ENCODE measurements around the gene NUDT14.

The NUDT14 gene

DNA sequence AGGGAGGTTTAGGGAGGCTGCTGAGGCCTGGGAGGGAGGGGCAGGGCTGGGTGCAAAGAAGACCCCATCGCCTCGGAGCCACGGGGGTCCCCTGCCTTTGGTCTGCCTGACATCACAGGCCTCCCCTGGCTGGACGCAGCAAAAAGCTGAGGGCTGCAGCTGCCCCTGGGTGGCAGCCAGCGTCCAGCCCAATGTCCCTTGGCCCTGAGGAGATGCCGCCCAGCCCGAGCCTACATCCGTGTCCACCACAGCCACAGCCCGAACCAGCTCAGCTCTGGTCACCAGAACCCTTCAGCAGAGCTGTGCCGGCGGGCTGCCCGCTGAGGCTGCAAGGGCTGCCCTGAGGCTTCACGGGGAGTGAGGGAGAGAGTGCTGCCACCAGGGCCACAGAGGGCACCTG is 1.9 kb downstream of the NUDT14 start:
- Histone ChIP-seq H2AFZ (ENCODE audit: insufficient read depth, low read length, poor library complexity) (no peak overlapping the region), H2AK5ac (ENCODE audit: low read length) (no peak overlapping the region), H3K27ac (ENCODE audit: low read depth, low read length) (no peak overlapping the region), H3K4me2 (ENCODE audit: low read length) (no peak overlapping the region), H3K79me2 (ENCODE audit: control insufficient read depth, insufficient read depth, low read length, poor library complexity) (peaks cover 3% of the 10 kb centered on the region), H2BK120ac (ENCODE audit: insufficient read depth, low read length, poor library complexity) (no peak overlapping the region), H3K4me3 (ENCODE audit: low read depth, low read length) (no peak overlapping the region), H3K23ac (ENCODE audit: low read length) (no peak overlapping the region), H4K91ac (ENCODE audit: low read depth, low read length) (no peak overlapping the region), H2BK5ac (ENCODE audit: low read depth, low read length, poor library complexity) (no peak overlapping the region), H3K36me3 (ENCODE audit: control insufficient read depth in 1 of 2, insufficient read depth in 2 of 2, low read length in 2 of 2) (no peaks in the 10 kb centered on the region), H3K4me1 (ENCODE audit: control insufficient read depth in 1 of 2, insufficient read depth in 2 of 2, low read length in 2 of 2) (peaks cover 2 to 6% of the 10 kb centered on the region in 2 experiments), H4K12ac (ENCODE audit: low read depth, low read length) (no peak overlapping the region), H2BK12ac (ENCODE audit: low read length) (no peak overlapping the region), H3K4ac (ENCODE audit: low read depth, low read length) (no peak overlapping the region), H3K9me3 (ENCODE audit: insufficient read depth, low read depth, low read length) (no peaks in the 10 kb centered on the region), H3K27me3 (ENCODE audit: insufficient read depth, low read length) (no peaks in the 10 kb centered on the region), H3K79me1 (ENCODE audit: low read length) (peaks cover 2% of the 10 kb centered on the region), H3K9ac (ENCODE audit: low read length) (no peak overlapping the region), H3K18ac (ENCODE audit: low read length) (no peak overlapping the region), H3K14ac (ENCODE audit: low read length) (no peak overlapping the region), H4K8ac (ENCODE audit: low read depth, low read length) (no peak overlapping the region)
- DNase-seq = no peak
- no CpG with 5 or more reads among the region's 13 CpGs for WGBS (ENCODE audit: extremely low coverage, insufficient coverage, insufficient read length)

DNA sequence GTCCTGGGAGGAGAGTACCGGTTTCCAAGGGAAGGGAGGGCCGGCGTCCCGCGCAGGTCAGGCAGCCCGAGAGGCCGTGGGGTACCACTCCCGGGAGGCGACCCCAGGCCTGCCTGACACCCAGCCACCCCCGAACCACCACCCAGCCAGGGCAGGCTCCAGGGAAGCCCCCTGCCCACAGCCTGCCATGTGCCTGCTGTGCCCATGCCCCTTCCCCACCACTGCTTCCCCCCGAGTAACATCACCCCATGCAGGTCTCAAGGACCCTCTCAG is 2.3 kb downstream of the NUDT14 start:
- H3K79me1 ChIP-seq (ENCODE audit: low read length) = peaks cover 2% of the 10 kb centered on the region
- no peak overlapping the region for H2BK120ac ChIP-seq (ENCODE audit: insufficient read depth, low read length, poor library complexity)
- H3K4me3 ChIP-seq (ENCODE audit: low read depth, low read length) = no peak overlapping the region
- no peak overlapping the region for H2AFZ ChIP-seq (ENCODE audit: insufficient read depth, low read length, poor library complexity)
- no peak overlapping the region for H4K91ac ChIP-seq (ENCODE audit: low read depth, low read length)
- H3K23ac ChIP-seq (ENCODE audit: low read length) = no peak overlapping the region
- no peak overlapping the region for H2BK5ac ChIP-seq (ENCODE audit: low read depth, low read length, poor library complexity)
- H3K9me3 ChIP-seq (ENCODE audit: insufficient read depth, low read depth, low read length) = no peaks in the 10 kb centered on the region
- H3K18ac ChIP-seq (ENCODE audit: low read length) = no peak overlapping the region
- no peak for DNase-seq
- WGBS (ENCODE audit: extremely low coverage, insufficient coverage, insufficient read length) = no CpG with 5 or more reads among the region's 11 CpGs
- H3K4me2 ChIP-seq (ENCODE audit: low read length) = no peak overlapping the region
- H2BK12ac ChIP-seq (ENCODE audit: low read length) = no peak overlapping the region
- no peak overlapping the region for H2AK5ac ChIP-seq (ENCODE audit: low read length)
- H4K8ac ChIP-seq (ENCODE audit: low read depth, low read length) = no peak overlapping the region
- H3K27me3 ChIP-seq (ENCODE audit: insufficient read depth, low read length) = no peaks in the 10 kb centered on the region
- no peak overlapping the region for H3K14ac ChIP-seq (ENCODE audit: low read length)
- no peak overlapping the region for H3K4ac ChIP-seq (ENCODE audit: low read depth, low read length)
- H3K4me1 ChIP-seq (ENCODE audit: control insufficient read depth in 1 of 2, insufficient read depth in 2 of 2, low read length in 2 of 2) = peaks cover 2 to 6% of the 10 kb centered on the region in 2 experiments
- H4K12ac ChIP-seq (ENCODE audit: low read depth, low read length) = no peak overlapping the region
- H3K36me3 ChIP-seq (ENCODE audit: control insufficient read depth in 1 of 2, insufficient read depth in 2 of 2, low read length in 2 of 2) = no peaks in the 10 kb centered on the region
- no peak overlapping the region for H3K9ac ChIP-seq (ENCODE audit: low read length)
- H3K27ac ChIP-seq (ENCODE audit: low read depth, low read length) = no peak overlapping the region
- H3K79me2 ChIP-seq (ENCODE audit: control insufficient read depth, insufficient read depth, low read length, poor library complexity) = peaks cover 3% of the 10 kb centered on the region

DNA sequence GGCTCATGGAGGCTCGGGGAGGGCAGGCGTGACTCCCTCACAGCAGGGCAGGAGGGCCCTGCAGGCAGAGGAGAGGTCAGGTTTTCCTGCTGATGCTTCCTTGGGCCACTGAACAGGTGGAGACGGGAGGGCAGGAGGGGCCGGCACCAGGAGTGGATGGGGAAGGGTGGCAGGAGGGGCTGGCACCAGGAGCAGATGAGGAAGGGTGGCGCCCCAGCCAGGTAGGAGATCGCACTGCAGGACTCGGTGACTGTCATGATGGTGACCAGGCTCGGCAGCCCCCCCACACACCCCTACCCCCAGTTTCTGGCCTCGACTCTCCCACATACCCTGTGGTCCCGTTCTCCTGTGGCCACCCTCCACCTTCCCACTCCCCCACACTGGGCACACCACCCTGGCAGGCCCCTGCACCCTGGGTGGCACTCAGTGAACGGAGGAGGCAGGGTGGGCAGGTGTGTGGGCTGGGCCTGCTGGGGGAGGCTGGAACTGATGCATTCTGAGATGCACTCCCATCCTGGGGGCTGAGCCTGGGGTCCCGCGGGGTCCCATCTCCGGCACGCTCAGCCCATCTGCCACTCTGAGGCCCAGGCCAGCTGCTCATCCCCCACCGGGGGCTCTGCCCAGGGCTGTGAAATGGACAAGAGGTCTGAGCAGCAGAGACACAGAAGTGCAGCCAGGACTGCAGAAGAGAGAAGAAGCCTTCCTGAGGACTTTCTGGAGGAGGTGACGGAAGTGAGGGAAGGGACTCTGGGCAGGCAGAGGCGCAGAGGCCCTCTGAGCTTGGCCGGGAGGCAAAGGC is 2.8 kb downstream of the NUDT14 start:
- peaks cover 2 to 6% of the 10 kb centered on the region in 2 experiments for H3K4me1 ChIP-seq (ENCODE audit: control insufficient read depth in 1 of 2, insufficient read depth in 2 of 2, low read length in 2 of 2)
- no peak overlapping the region for H3K9ac ChIP-seq (ENCODE audit: low read length)
- no peak overlapping the region for H4K12ac ChIP-seq (ENCODE audit: low read depth, low read length)
- no peak overlapping the region for H2BK12ac ChIP-seq (ENCODE audit: low read length)
- no peak overlapping the region for H2AFZ ChIP-seq (ENCODE audit: insufficient read depth, low read length, poor library complexity)
- H3K79me1 ChIP-seq (ENCODE audit: low read length) = peaks cover 2% of the 10 kb centered on the region
- H2BK120ac ChIP-seq (ENCODE audit: insufficient read depth, low read length, poor library complexity) = no peak overlapping the region
- no peak overlapping the region for H3K27ac ChIP-seq (ENCODE audit: low read depth, low read length)
- no peak overlapping the region for H3K23ac ChIP-seq (ENCODE audit: low read length)
- no peak overlapping the region for H2BK5ac ChIP-seq (ENCODE audit: low read depth, low read length, poor library complexity)
- H3K4ac ChIP-seq (ENCODE audit: low read depth, low read length) = no peak overlapping the region
- no peak overlapping the region for H4K91ac ChIP-seq (ENCODE audit: low read depth, low read length)
- no peak overlapping the region for H3K4me3 ChIP-seq (ENCODE audit: low read depth, low read length)
- H3K79me2 ChIP-seq (ENCODE audit: control insufficient read depth, insufficient read depth, low read length, poor library complexity) = peaks cover 3% of the 10 kb centered on the region
- no peak overlapping the region for H2AK5ac ChIP-seq (ENCODE audit: low read length)
- H3K14ac ChIP-seq (ENCODE audit: low read length) = no peak overlapping the region
- H3K9me3 ChIP-seq (ENCODE audit: insufficient read depth, low read depth, low read length) = no peaks in the 10 kb centered on the region
- no CpG with 5 or more reads among the region's 19 CpGs for WGBS (ENCODE audit: extremely low coverage, insufficient coverage, insufficient read length)
- no peak overlapping the region for H3K18ac ChIP-seq (ENCODE audit: low read length)
- H3K36me3 ChIP-seq (ENCODE audit: control insufficient read depth in 1 of 2, insufficient read depth in 2 of 2, low read length in 2 of 2) = no peaks in the 10 kb centered on the region
- H3K4me2 ChIP-seq (ENCODE audit: low read length) = no peak overlapping the region
- no peaks in the 10 kb centered on the region for H3K27me3 ChIP-seq (ENCODE audit: insufficient read depth, low read length)
- no peak for DNase-seq
- no peak overlapping the region for H4K8ac ChIP-seq (ENCODE audit: low read depth, low read length)

DNA sequence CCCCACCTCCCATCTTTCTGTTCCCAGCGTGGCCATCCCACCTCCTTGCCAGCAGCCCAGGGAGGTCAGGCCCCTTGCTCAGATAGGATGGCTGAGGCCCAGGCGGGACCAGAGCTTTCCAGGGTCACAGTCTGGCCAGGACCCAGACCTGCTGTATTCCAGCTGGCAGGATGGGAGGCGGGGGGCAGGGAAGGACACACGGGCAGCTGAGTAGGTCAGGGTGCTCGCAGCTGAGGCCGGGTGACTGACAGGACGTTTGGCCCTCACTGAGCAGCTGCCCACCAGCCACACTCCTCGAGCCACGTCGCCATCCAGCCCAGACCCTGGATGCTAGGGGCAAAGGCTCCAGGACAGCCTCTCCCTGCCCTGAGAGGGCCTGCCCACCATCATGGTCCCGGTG is 4.0 kb downstream of the NUDT14 start:
- Histone ChIP-seq H4K12ac (ENCODE audit: low read depth, low read length) (no peak overlapping the region), H3K4me1 (ENCODE audit: control insufficient read depth in 1 of 2, insufficient read depth in 2 of 2, low read length in 2 of 2) (peaks cover 2 to 6% of the 10 kb centered on the region in 2 experiments)
- no CpG with 5 or more reads among the region's 11 CpGs for WGBS (ENCODE audit: extremely low coverage, insufficient coverage, insufficient read length)

More for the DNA sequence above, 4.0 kb downstream of the NUDT14 start:
- Histone ChIP-seq H4K8ac (ENCODE audit: low read depth, low read length) (no peak overlapping the region), H3K27me3 (ENCODE audit: insufficient read depth, low read length) (no peaks in the 10 kb centered on the region), H3K4me2 (ENCODE audit: low read length) (no peak overlapping the region), H3K9me3 (ENCODE audit: insufficient read depth, low read depth, low read length) (no peaks in the 10 kb centered on the region), H2AFZ (ENCODE audit: insufficient read depth, low read length, poor library complexity) (no peak overlapping the region), H3K23ac (ENCODE audit: low read length) (no peak overlapping the region), H3K79me1 (ENCODE audit: low read length) (peaks cover 2% of the 10 kb centered on the region), H4K91ac (ENCODE audit: low read depth, low read length) (no peak overlapping the region), H3K9ac (ENCODE audit: low read length) (no peak overlapping the region), H3K36me3 (ENCODE audit: control insufficient read depth in 1 of 2, insufficient read depth in 2 of 2, low read length in 2 of 2) (no peaks in the 10 kb centered on the region), H2BK5ac (ENCODE audit: low read depth, low read length, poor library complexity) (no peak overlapping the region), H3K14ac (ENCODE audit: low read length) (no peak overlapping the region), H3K18ac (ENCODE audit: low read length) (no peak overlapping the region), H2BK120ac (ENCODE audit: insufficient read depth, low read length, poor library complexity) (no peak overlapping the region), H2AK5ac (ENCODE audit: low read length) (no peak overlapping the region), H2BK12ac (ENCODE audit: low read length) (no peak overlapping the region), H3K4ac (ENCODE audit: low read depth, low read length) (no peak overlapping the region), H3K4me3 (ENCODE audit: low read depth, low read length) (no peak overlapping the region), H3K79me2 (ENCODE audit: control insufficient read depth, insufficient read depth, low read length, poor library complexity) (peaks cover 3% of the 10 kb centered on the region), H3K27ac (ENCODE audit: low read depth, low read length) (no peak overlapping the region)
- no peak for DNase-seq
